ENCODE results near the gene UBN2. TPM values are rescaled to one million over a fixed set of nuclear protein-coding genes. Genes with fewer than 3 reads are reported as not detected.
"Not testable (repeated sequence)": the region's sequence is repeated elsewhere in the genome, so short reads cannot be mapped to it uniquely, and the experiment has no call there.

Gene UBN2
- 2.7 and 5.1 TPM in 2 replicates for total RNA-seq

DNA sequence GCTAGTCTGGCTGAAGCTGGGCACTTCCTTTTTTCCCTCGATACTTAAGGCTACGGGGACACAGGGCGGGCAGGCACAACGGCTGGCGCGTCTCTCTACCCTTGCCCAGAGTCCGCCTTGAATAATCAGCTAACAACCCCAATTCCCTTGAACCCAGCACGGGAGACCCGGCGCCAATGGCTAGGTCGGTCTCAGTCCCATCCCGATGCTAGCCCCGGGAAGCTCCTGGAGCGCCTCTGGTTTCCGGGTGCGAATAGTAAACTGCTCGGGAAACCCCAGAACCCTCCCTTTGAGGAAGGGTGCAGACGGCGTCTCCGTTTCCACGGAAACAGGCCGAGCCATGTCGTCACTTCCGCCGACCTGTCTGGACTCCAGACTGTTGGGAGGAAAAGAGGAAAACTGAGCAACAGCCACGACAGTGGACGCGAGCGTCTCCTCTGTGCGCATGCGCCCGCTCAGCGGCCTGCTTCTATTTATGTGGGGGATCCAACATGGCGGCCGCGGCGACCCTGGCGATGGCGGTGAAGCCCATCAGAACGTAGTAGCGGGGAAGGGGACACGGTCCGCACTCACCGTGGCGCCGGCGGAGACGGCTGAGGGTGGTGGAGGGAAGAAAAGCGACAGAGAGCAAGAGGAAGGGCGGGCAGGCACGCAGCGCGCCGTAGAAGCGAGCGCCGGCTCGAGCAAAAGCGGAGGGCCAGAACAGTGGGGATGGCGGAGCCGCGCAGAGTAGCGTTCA is at the start of gene UBN2:
TSS of gene UBN2 (plus strand) at position 464 of the 739 bp plus-strand sequence. CDS start at position 712, 248 bp downstream.
- peak; percentile 92 for DNase-seq (ENCODE audit: low read depth, low spot score)

DNA sequence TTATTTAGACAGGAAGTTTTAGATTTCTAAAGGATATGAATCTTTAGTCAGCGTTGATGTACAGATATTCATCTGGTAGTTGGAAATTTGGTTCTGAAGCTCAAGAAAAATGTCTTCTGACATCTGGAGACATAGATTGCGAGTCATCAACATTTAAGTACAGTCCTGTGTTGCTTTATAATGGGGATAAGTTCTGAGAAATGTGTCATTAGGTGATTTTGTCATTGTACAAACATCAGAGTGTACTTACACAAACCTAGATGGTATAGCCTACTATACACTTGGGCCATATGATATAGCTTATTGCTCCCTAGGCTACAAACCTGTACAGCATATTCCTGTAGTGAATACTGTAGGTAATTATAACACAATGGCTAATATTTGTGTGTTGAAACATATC is 49.6 kb upstream of the UBN2 start:
- no peak for DNase-seq (ENCODE audit: low read depth, low spot score)

DNA sequence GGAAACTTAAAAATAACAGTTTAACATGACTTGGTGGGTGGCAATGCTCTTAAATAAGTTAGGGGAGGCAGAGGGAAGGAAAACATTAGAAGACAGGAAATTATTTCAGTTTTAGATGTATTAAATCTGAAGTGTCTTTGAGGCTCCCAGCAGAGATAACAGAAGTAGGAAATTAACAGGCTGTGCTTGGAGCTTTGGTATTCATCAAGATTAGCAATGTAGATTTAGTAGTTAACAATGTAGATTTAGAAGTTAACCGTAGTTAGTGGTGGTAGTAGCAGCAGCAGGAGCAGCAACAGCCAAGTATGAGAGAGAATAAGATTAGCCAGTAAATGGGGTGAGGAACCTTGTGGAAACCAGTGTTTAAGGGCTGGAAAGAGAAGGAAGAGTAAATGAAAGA is 48.7 kb upstream of the UBN2 start:
- DNase-seq (ENCODE audit: low read depth, low spot score), result no peak

DNA sequence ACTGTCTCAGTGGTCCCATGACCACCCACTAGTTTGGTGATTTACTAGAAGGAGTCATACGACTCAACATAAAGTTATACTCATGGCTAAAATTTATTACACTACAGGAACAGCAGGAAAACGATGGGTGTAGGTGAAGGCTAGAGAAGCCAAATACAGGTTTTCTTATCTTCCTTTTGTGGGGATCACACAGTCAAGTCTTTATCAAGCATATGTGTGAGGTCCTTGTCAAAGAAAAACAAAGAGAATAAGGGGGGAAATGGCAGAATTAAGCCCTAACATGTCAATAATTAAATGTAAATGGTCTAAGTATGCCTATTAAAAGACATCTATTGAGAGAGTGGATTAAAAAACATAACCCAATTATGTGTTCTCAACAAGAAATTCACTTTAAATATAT is 47.8 kb upstream of the UBN2 start:
- DNase-seq (ENCODE audit: low read depth, low spot score), result no peak

DNA sequence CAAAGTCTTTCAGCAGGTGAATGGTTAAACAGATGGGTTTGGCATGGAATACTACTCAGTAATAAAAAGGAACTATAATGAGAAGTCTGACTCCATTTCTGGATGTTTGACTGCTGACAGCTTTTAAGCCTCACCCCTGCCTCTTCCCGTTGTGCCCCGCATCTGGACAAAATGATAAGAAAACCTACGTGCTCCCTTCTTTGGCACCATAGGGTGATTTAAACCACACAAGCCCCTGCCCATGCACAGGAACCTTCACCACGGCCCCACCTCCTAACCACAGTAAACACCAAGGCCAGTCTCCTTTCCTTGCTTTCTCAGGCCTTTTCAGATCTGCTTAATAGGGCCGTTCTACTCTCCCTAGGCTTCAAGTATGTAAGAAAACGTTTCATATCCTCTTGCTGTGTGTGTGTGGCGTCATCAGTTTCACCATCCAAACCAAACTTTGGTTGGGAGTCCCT is 47.1 kb upstream of the UBN2 start:
- DNase-seq (ENCODE audit: low read depth, low spot score), result no peak

DNA sequence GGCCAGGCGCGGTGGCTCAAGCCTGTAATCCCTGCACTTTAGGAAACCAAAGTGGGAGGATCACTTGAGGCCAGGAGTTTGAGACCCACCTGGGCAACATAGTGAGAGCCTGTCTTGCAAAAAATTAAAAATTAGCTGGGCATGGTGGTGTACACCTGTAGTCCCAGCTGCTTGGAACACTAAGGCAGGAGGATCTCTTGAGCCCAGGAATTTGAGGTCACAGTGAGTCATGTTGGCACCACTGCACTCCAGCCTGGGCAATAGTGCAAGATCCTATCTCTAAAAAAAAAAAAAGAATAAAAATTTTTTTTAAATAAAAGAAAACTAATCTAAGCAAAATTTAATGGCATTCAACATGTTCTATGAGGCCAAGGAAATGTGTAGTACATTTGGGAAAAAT is 44.9 kb upstream of the UBN2 start:
- DNase-seq (ENCODE audit: low read depth, low spot score), result no peak

DNA sequence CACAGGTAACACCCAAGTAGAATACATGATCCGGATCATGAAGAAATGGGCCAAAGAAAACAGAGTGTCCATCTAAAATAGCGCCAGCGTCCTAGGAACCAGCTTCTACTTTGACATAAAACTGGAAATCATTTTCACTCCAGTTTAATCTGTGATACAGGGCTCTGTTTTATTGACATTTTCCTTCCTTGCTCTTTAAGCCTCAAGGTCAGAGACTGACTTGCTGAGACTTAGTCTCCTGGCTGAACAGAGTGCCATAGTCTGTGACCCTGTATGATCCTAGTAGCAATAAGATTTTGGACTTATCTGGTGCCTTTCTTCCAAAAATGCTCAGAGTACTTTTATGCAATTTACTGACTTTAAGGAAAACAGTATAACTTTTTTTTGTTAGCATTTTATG is 41.7 kb upstream of the UBN2 start:
- no peak for DNase-seq (ENCODE audit: low read depth, low spot score)

DNA sequence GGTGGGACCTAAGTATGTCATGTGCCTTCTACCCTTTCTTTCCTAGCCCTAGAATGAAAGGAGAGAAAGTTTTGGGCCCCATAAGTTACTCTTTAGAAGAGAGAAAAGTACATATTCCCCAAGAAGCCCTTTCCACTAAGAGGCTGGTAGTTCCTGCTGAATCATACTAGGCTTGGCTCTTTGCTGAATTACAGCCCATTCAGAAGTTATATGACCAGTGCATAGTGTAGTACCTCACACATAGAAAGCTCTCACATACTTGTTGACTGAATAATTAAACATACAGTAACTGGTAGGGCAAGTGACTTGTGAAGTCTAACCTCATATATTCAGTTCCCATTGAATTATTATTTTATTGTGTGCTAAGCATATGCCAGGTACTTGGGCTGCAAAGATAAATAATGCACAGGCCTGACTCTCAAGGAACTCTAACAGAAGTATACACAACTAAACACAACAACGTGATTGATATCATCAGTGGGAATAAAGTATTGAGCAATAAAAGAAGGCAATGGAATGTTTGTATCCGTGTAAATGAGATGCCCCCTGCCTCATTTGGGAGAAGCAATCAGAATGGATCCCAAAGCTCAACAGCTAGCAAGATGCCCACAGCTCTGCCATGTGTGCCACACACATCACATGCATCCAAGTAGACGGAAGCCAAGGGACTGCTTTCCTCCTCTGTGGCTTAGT is 38.9 kb upstream of the UBN2 start:
- DNase-seq (ENCODE audit: low read depth, low spot score), result no peak

DNA sequence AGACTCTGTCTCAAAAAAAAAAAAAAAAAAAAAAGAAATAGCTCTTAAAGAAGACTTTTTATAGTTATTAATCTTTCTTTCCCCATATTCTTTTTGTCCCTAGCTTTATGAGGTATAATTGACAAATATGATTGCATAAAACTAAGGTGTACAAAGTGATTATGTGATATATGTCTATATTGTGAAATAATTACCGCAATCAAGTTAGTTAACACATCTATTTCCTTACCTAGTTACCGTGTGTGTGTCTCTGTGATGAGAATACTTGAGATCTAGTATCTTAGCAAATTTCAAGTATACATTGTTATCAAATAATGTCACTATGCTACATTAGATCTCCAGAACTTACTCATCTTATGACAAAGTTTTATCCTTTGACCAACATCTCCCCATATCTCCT is 30.7 kb upstream of the UBN2 start:
- DNase-seq (ENCODE audit: low read depth, low spot score), result no peak

DNA sequence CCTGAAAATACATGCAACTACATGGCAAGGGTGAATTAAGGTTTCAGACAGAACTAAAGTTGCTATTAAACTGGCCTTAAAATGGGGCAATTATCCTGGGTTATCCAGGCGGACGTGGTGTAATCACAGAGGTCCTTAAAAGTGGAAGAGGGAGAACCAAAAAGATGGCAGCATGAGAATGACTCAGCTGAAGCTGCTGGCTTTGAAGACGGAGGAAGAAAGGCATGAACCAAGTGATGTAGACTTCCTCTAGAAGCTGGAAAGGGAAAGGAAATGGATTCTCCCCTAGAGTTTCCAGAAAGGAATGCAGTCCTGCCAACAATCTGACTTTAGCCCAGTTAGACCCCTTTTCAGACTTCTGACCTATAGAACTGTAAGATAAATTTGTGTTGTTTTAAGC is 27.0 kb upstream of the UBN2 start:
- DNase-seq (ENCODE audit: low read depth, low spot score), result no peak

DNA sequence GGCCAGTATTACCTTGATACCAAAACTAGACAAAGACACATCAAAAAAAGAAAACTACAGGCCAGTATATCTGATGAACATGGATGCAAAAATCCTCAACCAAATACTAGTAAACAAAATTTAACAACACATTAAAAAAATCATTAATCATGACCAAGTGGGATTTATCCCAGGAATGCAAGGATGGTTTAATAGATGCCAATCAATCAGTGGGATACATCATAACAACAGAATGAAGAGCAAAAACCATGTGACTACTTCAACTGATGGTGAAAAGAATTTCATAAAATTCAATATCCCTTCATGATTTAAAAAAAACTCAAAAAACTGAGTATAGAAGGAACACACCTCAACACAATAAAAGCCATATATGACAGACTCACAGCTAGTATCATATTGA is 25.2 kb upstream of the UBN2 start:
- no peak for DNase-seq (ENCODE audit: low read depth, low spot score)

DNA sequence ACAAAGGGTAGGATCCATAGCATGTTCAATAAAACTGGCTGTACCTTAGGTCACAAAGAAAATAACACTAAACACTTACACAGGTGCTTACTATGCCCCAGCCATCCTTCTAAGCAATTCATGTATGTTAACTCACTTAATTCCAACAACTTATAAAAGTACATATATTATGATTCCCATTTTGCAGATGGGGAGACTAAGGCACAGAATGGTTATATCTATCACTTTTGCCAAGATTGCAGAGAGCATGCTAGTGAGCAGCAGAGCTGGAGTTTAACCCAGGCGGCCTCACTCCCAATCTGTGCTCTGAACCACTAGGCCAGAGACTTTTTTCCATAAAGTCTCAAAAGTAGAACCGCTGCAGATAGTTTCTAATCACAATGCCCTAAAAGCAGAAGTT is 18.9 kb upstream of the UBN2 start:
- DNase-seq (ENCODE audit: low read depth, low spot score), result no peak

DNA sequence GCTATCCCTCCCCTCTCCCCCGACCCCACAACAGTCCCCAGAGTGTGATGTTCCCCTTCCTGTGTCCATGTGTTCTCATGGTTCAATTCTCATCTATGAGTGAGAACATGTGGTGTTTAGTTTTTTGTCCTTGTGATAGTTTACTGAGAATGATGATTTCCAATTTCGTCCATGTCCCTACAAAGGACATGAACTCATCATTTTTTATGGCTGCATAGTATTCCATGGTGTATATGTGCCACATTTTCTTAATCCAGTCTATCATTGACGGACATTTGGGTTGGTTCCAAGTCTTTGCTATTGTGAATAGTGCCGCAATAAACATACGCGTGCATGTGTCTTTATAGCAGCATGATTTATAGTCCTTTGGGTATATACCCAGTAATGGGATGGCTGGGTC is 17.5 kb upstream of the UBN2 start:
- not testable (repeated sequence) for DNase-seq (ENCODE audit: low read depth, low spot score)

DNA sequence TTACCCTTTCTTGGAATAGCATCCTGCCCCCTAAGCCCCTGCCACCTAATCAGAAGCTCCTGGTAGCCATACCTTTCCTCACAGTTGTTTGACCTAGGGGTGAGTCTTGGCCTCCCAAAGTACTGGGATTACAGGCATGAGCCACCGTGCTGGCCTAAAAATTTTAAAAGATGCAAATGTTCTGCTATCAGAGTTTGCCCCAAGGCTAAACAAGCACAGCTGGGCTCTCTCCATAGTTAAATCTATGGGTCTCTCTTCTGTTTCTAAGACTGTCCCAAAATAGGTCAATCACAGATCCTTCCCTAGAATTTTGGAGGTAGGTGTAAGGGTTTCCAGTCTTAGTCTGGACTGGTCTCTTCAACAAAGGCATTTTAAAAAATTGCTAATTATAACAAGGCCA is 12.9 kb upstream of the UBN2 start:
- no peak for DNase-seq (ENCODE audit: low read depth, low spot score)

DNA sequence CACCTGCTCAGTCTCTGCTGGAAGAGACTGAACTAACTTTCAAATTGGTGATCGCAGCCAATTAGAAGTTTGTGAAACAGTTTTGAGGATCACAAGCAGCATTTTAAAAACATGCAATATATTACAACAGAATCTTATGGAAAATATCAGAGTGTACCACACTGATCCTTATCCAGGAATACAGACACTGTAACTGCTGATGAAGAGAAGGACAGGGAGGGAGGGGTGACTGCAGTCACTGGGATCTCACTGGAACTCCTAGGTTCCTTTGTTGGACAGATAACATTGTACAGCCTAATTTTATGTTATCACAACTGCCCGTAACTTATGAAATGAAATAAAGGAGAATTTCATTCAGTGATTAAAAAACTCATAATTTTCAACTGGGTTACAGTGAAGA is 6.8 kb upstream of the UBN2 start:
- no peak for DNase-seq (ENCODE audit: low read depth, low spot score)

DNA sequence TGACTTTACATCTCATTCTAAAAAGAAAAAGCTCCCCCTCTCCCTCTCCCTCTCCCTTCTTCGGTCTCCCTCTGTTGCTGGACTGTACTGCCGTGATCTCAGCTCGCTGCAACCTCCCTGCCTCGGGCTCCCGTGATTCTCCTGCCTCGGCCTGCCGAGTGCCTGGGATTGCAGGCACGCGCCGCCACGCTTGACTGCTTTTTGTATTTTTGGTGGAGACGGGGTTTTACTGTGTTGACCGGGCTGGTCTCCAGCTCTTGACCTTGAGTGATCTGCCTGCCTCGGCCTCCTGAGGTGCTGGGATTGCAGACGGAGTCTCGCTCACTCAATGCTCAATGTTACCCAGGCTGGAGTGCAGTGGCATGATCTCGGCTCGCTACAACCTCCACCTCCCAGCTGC is 6.2 kb upstream of the UBN2 start:
- not testable (repeated sequence) for DNase-seq (ENCODE audit: low read depth, low spot score)

DNA sequence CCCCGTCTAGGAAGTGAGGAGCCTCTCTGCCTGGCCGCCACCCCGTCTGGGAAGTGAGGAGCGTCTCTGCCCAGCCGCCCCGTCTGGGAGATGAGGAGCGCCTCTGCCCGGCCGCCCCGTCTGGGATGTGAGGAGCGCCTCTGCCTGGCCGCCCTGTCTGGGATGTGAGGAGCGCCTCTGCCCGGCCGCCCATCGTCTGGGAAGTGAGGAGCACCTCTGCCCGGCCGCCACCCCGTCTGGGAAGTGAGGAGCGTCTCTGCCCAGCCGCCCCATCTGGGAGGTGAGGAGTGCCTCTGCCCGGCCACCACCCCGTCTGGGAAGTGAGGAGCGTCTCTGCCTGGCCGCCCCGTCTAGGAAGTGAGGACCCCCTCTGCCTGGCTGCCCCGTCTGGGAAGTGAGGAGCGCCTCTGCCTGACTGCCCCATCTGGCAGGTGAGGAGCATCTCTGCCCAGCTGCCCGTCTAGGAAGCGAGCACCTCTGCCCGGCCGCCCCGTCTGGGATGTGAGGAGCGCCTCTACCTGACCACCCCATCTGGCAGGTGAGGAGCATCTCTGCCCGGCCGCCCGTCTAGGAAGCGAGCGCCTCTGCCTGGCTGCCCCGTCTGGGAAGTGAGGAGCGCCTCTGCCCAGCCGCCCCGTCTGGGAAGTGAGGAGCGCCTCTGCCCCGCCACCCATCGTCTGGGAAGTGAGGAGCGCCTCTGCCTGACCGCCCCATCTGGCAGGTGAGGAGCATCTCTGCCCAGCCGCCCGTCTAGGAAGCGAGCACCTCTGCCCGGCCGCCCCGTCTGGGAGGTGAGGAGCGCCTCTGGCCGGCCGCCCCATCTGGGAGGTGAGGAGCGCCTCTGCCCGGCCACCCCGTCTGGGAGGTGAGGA is 5.5 kb upstream of the UBN2 start:
- DNase-seq (ENCODE audit: low read depth, low spot score), result not testable (repeated sequence)

DNA sequence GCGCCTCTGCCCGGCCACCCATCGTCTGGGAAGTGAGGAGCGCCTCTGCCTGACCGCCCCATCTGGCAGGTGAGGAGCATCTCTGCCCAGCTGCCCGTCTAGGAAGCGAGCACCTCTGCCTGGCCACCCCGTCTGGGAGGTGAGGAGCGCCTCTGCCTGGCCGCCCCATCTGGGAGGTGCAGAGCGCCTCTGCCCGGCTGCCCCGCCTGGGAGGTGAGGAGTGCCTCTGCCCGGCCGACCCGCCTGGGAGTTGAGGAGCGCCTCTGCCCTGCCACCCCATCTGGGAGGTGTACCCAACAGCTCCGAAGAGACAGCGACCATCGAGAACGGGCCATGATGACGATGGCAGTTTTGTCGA is 4.9 kb upstream of the UBN2 start:
- not testable (repeated sequence) for DNase-seq (ENCODE audit: low read depth, low spot score)

DNA sequence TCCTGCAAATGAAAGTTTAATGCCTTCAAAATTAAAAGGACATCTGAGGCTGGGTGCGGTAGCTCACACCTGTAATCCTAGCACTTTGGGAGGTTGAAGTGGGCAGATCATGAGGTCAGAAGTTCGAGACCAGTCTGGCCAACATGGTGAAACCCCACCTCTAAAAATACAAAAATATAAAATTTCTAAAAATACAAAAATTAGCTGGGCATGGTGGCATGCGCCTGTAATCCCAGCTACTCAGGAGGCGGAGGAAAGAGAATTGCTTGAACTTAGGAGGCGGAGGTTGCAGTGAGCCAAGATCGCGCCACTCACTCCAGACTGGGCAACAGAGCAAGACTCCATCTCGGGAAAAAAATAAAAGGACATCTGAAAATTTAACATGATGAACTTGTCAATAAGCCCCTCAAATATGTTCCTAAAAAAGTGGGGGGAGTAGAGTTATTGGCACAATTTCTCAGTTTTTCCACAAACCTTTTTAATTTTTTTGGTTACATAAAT is 4.0 kb upstream of the UBN2 start:
- DNase-seq (ENCODE audit: low read depth, low spot score), result not testable (repeated sequence)

DNA sequence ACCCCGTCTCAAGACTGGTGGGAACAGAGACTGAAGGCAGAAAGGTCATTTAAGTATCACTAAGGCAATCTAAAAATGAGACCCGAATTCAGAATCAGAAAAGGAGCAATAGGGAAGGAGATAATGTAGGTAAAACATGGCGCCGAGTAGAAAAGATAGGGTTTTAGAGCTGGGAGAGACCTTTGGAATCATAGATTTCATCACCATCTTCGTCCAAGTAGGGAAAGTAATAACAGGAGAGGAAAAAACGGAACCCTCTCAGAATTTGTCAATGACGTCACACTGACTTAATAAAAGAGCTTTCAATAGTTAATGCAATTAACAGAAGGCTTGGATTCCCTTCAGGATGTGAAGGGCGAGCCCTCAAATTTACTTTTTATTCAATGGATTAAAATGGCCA is 1.0 kb upstream of the UBN2 start:
- no peak for DNase-seq (ENCODE audit: low read depth, low spot score)

DNA sequence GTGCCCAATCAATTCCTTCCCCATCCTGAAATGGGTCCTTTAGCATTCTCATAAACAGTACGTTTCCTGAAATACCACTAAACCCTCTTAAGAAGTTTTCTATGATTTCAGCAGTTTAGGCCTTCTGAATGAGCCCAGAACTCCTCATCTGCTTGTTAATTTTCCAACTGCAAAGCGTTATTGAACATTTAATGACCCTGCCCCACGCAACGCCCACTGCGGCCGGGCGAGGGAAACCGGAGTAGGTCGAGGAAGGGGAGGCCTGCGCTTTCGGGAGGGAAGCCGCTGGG is 608 bp upstream of the UBN2 start:
- DNase-seq (ENCODE audit: low read depth, low spot score), result no peak

All from pulmonary artery endothelial cell (primary cell).